KMS-11 (cell line): ENCODE measurements around the gene MAP2K7.

Source experiments
- H2AFZ ChIP-seq: fragments of 200-600 bp; sonication (generic); 2 replicates; pipeline ENCODE4 v1.6.1; 2016; ENCODE audit warnings: antibody characterized with exemption, mixed run types, low read depth
- H3K27ac ChIP-seq: fragments of 200-600 bp; sonication (generic); 2 replicates; pipeline ENCODE4 v1.6.1; 2016; ENCODE audit warnings: mild to moderate bottlenecking, mixed run types
- H3K27me3 ChIP-seq: fragments of 200-600 bp; sonication (generic); 2 replicates; pipeline ENCODE4 v1.6.1; 2017; ENCODE audit warnings: mild to moderate bottlenecking, low read depth, mixed run types, moderate library complexity; ENCODE audit not compliant: insufficient read depth
- H3K36me3 ChIP-seq: fragments of 200-600 bp; sonication (generic); 2 replicates; pipeline ENCODE4 v1.6.1; 2017; ENCODE audit warnings: mild to moderate bottlenecking, mixed run types; ENCODE audit not compliant: insufficient read depth
- H3K4me1 ChIP-seq: fragments of 200-600 bp; sonication (generic); 2 replicates; pipeline ENCODE4 v1.6.1; 2016; ENCODE audit warnings: mild to moderate bottlenecking, low read depth, mixed run types; ENCODE audit not compliant: poor library complexity, severe bottlenecking
- H3K4me2 ChIP-seq: fragments of 200-600 bp; sonication (generic); 2 replicates; pipeline ENCODE4 v1.7.0; 2016; ENCODE audit warnings: mild to moderate bottlenecking, mixed run types
- H3K4me3 ChIP-seq: fragments of 200-600 bp; sonication (generic); IDR thresholded peaks from 2 replicates; pipeline ENCODE4 v1.6.1; 2017; ENCODE audit warnings: low read depth, low read length, mixed read lengths; ENCODE audit not compliant: insufficient read depth
- H3K79me2 ChIP-seq: fragments of 200-600 bp; sonication (generic); 2 replicates; pipeline ENCODE4 v1.6.1; 2016; ENCODE audit warnings: low read depth, mixed run types; ENCODE audit not compliant: insufficient read depth
- H3K9ac ChIP-seq: fragments of 200-600 bp; sonication (generic); 2 replicates; pipeline ENCODE4 v1.6.1; 2016; ENCODE audit warnings: mild to moderate bottlenecking, mixed run types
- H4K20me1 ChIP-seq: fragments of 200-600 bp; sonication (generic); 2 replicates; pipeline ENCODE4 v1.6.1; 2016; ENCODE audit warnings: mild to moderate bottlenecking, mixed run types; ENCODE audit not compliant: insufficient read depth
- TF ChIP-seq, protein P1 (sequence below): fragments of 200-600 bp; sonication (generic); conservative IDR thresholded peaks from 2 replicates; pipeline ENCODE4 v1.6.1; 2017; ENCODE audit warnings: low read depth, mild to moderate bottlenecking, antibody characterized with exemption, low read length, moderate library complexity, mixed read lengths

The MAP2K7 gene

DNA sequence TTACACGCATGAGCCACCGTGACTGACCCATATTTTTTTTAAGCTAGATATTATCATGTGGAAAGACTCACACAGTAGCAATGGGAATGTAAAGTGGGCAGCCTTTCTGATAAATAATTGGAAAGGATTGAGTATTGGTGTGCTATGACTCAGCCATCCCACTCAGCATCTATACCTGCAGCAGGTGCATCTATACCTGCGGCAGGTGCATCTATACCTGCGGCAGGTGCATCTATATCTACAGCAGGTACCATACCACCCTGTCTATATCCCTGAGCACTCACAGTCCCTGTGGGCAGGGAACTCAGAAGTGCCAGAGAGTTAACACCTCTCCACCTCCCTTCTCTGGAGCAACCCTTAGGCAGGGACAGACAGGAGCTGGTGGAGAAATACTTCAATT, 20.6 kb upstream of the MAP2K7 start:
- Histone ChIP-seq H3K4me1 (no peaks in the 10 kb centered on the region), H4K20me1 (no peaks in the 10 kb centered on the region), H3K27me3 (peaks cover 27% of the 10 kb centered on the region), H3K9ac (no peak overlapping the region), H3K4me2 (no peak overlapping the region), H3K4me3 (no peak overlapping the region), H2AFZ (no peak overlapping the region), H3K36me3 (no peaks in the 10 kb centered on the region), H3K79me2 (no peaks in the 10 kb centered on the region), H3K27ac (no peak overlapping the region)
- TF ChIP-seq, protein P1, sequence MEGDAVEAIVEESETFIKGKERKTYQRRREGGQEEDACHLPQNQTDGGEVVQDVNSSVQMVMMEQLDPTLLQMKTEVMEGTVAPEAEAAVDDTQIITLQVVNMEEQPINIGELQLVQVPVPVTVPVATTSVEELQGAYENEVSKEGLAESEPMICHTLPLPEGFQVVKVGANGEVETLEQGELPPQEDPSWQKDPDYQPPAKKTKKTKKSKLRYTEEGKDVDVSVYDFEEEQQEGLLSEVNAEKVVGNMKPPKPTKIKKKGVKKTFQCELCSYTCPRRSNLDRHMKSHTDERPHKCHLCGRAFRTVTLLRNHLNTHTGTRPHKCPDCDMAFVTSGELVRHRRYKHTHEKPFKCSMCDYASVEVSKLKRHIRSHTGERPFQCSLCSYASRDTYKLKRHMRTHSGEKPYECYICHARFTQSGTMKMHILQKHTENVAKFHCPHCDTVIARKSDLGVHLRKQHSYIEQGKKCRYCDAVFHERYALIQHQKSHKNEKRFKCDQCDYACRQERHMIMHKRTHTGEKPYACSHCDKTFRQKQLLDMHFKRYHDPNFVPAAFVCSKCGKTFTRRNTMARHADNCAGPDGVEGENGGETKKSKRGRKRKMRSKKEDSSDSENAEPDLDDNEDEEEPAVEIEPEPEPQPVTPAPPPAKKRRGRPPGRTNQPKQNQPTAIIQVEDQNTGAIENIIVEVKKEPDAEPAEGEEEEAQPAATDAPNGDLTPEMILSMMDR = no peak

DNA sequence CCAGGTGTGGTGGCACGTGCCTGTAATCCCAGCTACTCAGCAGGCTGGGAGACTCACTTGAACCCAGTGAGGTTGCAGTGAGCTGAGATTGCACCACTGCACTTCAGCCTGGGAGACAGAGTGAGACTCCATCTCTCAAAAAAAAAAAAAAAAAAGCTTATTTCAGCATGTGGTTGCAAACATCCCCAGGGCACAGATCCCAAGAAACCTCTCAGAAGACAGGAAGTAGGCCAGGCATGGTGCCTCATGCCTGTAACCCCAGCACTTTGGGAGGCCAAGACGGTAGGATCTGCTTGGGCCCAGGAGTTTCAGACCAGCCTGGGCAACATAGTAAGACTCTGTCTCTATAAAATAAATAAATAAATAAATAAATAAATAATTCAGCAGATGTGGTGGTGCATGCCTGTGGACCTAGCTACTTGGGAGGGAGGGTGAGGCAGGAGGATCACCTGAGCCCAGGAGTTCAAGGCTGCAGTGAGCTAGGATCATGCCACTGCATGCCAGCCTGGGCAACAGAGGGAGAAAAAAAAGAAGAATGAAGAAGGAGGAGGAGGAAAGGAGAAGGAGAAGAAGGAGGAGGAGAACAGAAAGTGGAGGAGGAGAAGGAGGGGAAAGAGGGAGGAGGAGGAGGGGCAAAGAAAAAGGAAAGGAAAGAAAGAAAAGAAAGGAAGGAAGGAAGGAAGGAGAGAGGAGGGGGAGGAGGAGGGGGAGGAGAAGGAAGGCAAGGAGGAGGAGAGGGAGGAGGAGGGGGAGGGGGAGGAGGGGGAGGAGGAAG, 19.7 kb upstream of the MAP2K7 start:
- H3K79me2 ChIP-seq = no peaks in the 10 kb centered on the region
- TF ChIP-seq, protein P1 = no peak
- H3K9ac ChIP-seq = no peak overlapping the region
- H3K27ac ChIP-seq = no peak overlapping the region
- no peak overlapping the region for H3K4me3 ChIP-seq
- no peaks in the 10 kb centered on the region for H3K4me1 ChIP-seq
- H3K4me2 ChIP-seq = no peak overlapping the region
- peaks cover 32% of the 10 kb centered on the region for H3K27me3 ChIP-seq
- no peaks in the 10 kb centered on the region for H4K20me1 ChIP-seq
- no peaks in the 10 kb centered on the region for H3K36me3 ChIP-seq
- H2AFZ ChIP-seq = no peak overlapping the region

DNA sequence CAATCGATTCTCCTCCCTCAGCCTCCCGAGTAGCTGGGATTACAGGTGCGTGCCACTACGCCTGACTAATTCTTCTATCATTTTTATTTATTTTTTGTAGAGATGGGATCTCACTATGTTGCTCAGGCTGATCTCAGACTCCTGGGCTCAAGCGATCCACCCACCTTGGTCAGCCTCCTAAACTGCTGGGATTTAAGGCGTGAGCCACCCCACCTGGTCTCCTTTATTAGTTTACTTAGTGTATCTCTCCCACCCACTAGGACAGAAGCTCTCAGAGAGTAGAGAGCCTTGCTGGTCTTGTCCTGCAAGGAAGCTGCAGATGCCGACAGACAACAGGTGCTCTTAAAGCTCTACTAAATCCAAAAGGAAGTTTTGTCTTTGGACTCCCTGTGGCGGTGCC, 17.9 kb upstream of the MAP2K7 start:
- no peaks in the 10 kb centered on the region for H4K20me1 ChIP-seq
- H3K36me3 ChIP-seq = no peaks in the 10 kb centered on the region
- H3K4me1 ChIP-seq = no peaks in the 10 kb centered on the region
- no peak overlapping the region for H3K4me3 ChIP-seq
- H2AFZ ChIP-seq = no peak overlapping the region
- TF ChIP-seq, protein P1 = no peak
- no peaks in the 10 kb centered on the region for H3K79me2 ChIP-seq
- no peak overlapping the region for H3K27ac ChIP-seq
- H3K27me3 ChIP-seq = peaks cover 45% of the 10 kb centered on the region
- H3K4me2 ChIP-seq = no peak overlapping the region
- H3K9ac ChIP-seq = no peak overlapping the region

DNA sequence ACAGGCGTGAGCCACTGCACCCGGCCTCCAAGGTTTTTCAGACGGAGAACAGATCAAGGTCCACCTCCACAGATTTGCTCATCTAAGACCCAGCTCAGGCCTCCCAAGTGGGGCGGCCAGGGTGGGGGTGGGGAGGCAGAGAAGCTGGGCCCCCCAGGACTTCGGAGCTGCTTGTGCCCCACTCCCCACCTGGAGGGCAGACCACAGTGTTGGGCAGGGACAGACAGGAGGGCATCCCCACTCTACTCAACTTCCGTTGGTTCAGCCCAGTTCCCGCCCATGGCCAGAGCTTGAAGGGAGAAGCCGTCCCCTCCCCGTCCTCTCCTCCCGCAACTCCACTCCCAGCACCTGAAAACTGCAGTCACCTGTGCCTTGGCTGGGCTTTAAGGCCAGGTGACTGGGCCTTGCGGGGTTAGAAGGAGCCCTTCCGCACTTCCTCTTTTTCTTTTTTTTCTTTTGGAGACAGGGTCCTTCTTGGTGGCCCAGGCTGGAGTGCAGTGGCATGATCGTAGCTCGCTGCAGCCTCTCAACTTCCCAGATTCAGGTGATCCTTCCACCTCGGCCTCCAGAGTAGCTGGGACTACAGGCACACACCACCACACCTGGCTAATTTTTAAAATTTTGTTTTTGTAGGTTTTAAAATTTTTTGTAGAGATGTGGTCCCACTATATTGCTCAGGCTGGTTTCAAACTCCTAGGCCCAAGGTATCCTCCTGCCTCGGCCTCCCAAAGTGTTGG, 16.1 kb upstream of the MAP2K7 start:
- Histone ChIP-seq H3K9ac (no peak overlapping the region), H3K27me3 (peaks cover 54% of the 10 kb centered on the region), H2AFZ (no peak overlapping the region), H3K4me2 (no peak overlapping the region), H4K20me1 (no peaks in the 10 kb centered on the region), H3K36me3 (no peaks in the 10 kb centered on the region), H3K27ac (no peak overlapping the region), H3K4me3 (no peak overlapping the region), H3K79me2 (no peaks in the 10 kb centered on the region), H3K4me1 (no peaks in the 10 kb centered on the region)
- TF ChIP-seq, protein P1 = no peak
